Measurements from ENCODE around the gene NTM.

The NTM gene

GRCh38 chr11:131633921-131634715 lies 263.7 kb downstream of the NTM start:
- no peak for DNase-seq (ENCODE audit: low read depth in 1 of 2, low spot score in 1 of 2)

GRCh38 chr11:131637469-131638175 lies 267.2 kb downstream of the NTM start:
- no peak for DNase-seq (ENCODE audit: low read depth in 1 of 2, low spot score in 1 of 2)

GRCh38 chr11:131638889-131639288 lies 268.5 kb downstream of the NTM start:
- DNase-seq (ENCODE audit: low read depth in 1 of 2, low spot score in 1 of 2) = no peak

GRCh38 chr11:131640320-131640719 lies 269.9 kb downstream of the NTM start:
- no peak for DNase-seq (ENCODE audit: low read depth in 1 of 2, low spot score in 1 of 2)

GRCh38 chr11:131642756-131643531 lies 272.5 kb downstream of the NTM start:
- no peak for DNase-seq (ENCODE audit: low read depth in 1 of 2, low spot score in 1 of 2)

- DNase-seq (ENCODE audit: low read depth in 1 of 2, low spot score in 1 of 2) = no peak
These were observed 273.9 kb downstream of the NTM start for GRCh38 chr11:131644204-131644795.

- no peak for DNase-seq (ENCODE audit: low read depth in 1 of 2, low spot score in 1 of 2)
These were observed 274.8 kb downstream of the NTM start for GRCh38 chr11:131645237-131645636.

- DNase-seq (ENCODE audit: low read depth in 1 of 2, low spot score in 1 of 2) = no peak
These were observed 279.4 kb downstream of the NTM start for GRCh38 chr11:131649856-131650255.

GRCh38 chr11:131652231-131652630 lies 281.8 kb downstream of the NTM start:
- no peak for DNase-seq (ENCODE audit: low read depth in 1 of 2, low spot score in 1 of 2)

GRCh38 chr11:131653260-131653659 lies 282.8 kb downstream of the NTM start:
- DNase-seq (ENCODE audit: low read depth in 1 of 2, low spot score in 1 of 2) = no peak

- no peak for DNase-seq (ENCODE audit: low read depth in 1 of 2, low spot score in 1 of 2)
These were observed 284.4 kb downstream of the NTM start for GRCh38 chr11:131654849-131655248.

- DNase-seq (ENCODE audit: low read depth in 1 of 2, low spot score in 1 of 2) = no peak
These were observed 285.9 kb downstream of the NTM start for GRCh38 chr11:131656179-131656838.

- DNase-seq (ENCODE audit: low read depth in 1 of 2, low spot score in 1 of 2) = no peak
These were observed 286.4 kb downstream of the NTM start for GRCh38 chr11:131656839-131657211.

GRCh38 chr11:131658414-131658813 lies 288.0 kb downstream of the NTM start:
- DNase-seq (ENCODE audit: low read depth in 1 of 2, low spot score in 1 of 2) = no peak

- no peak for DNase-seq (ENCODE audit: low read depth in 1 of 2, low spot score in 1 of 2)
These were observed 288.5 kb downstream of the NTM start for GRCh38 chr11:131658952-131659351.

- DNase-seq (ENCODE audit: low read depth in 1 of 2, low spot score in 1 of 2) = no peak
These were observed 289.5 kb downstream of the NTM start for GRCh38 chr11:131659931-131660330.

GRCh38 chr11:131661132-131661531 lies 290.7 kb downstream of the NTM start:
- DNase-seq (ENCODE audit: low read depth in 1 of 2, low spot score in 1 of 2) = no peak

GRCh38 chr11:131662317-131662972 lies 292.0 kb downstream of the NTM start:
- no peak for DNase-seq (ENCODE audit: low read depth in 1 of 2, low spot score in 1 of 2)

- DNase-seq (ENCODE audit: low read depth in 1 of 2, low spot score in 1 of 2) = no peak
These were observed 292.6 kb downstream of the NTM start for GRCh38 chr11:131662993-131663392.

GRCh38 chr11:131663405-131664200 lies 293.2 kb downstream of the NTM start:
- no peak for DNase-seq (ENCODE audit: low read depth in 1 of 2, low spot score in 1 of 2)
